ENCODE data around the gene TFAP2D. TPM values are rescaled to one million over a fixed set of nuclear protein-coding genes. Genes with fewer than 3 reads are reported as not detected.

Gene TFAP2D
- total RNA-seq, 1 experiment from 2014 or later, result not detected

DNA sequence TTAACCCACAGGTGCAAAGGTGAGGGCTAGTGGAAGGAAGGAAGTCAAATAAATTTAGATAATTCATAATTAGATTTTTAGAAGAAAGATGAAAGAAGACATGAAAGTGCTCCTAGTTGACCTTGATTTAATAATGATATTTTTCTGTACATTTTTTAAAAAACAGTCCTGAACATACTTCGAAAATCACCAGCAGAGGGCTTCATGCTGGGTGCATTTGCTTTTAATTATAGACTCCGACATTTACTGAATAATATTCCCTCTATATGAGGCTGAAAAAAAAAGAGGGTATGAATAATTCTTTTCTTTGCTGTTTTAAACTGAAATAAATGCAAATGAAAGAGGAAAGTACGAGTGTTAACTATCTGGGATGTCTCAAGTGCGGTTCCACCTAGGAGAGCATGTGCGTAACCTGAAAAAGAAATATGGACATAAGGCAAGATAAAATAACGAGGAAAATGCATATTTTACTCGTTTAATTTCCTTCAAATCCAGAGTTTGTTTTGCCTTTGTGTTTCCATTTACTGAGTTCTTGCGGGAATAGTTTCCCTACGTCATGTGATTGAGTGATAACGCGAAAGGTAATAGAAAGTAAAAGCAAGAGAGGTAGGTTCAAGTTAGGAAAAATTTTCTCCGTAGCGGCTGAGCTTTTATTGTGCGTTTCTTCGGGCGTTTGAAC is 102.2 kb downstream of the TFAP2D start:
- H3K27me3 ChIP-seq (replicated peaks; ENCODE audit: control insufficient read depth, insufficient read depth, low read length), result no peaks in the 10 kb centered on the region
- Mint-ChIP-seq H3K36me3 (ENCODE audit: insufficient read depth, unreplicated experiment) (no peaks in the 10 kb centered on the region), H3K4me3 (ENCODE audit: unreplicated experiment) (peak overlapping the region; percentile 74), H3K27ac (ENCODE audit: unreplicated experiment) (no peak overlapping the region), H3K9me3 (ENCODE audit: unreplicated experiment) (no peaks in the 10 kb centered on the region), H3K4me1 (ENCODE audit: low read depth, unreplicated experiment) (peaks cover 3% of the 10 kb centered on the region), H3K27me3 (ENCODE audit: insufficient read depth, unreplicated experiment) (peaks cover 9% of the 10 kb centered on the region)
- no peak for DNase-seq
- ChIA-PET POLR2A (no interaction called here), CTCF (no interaction called here)
- no TSS peak for BruUV-seq (replicated peaks)
- H3K4me1 ChIP-seq, result peaks cover 2% of the 10 kb centered on the region; the same call in 1 of the 2 replicates
- peak overlapping the region; percentile 19 for H3K4me3 ChIP-seq (ENCODE audit: low read depth, low read length)
- H3K9me3 ChIP-seq, result no peaks in the 10 kb centered on the region
- TF ChIP-seq, protein P1, sequence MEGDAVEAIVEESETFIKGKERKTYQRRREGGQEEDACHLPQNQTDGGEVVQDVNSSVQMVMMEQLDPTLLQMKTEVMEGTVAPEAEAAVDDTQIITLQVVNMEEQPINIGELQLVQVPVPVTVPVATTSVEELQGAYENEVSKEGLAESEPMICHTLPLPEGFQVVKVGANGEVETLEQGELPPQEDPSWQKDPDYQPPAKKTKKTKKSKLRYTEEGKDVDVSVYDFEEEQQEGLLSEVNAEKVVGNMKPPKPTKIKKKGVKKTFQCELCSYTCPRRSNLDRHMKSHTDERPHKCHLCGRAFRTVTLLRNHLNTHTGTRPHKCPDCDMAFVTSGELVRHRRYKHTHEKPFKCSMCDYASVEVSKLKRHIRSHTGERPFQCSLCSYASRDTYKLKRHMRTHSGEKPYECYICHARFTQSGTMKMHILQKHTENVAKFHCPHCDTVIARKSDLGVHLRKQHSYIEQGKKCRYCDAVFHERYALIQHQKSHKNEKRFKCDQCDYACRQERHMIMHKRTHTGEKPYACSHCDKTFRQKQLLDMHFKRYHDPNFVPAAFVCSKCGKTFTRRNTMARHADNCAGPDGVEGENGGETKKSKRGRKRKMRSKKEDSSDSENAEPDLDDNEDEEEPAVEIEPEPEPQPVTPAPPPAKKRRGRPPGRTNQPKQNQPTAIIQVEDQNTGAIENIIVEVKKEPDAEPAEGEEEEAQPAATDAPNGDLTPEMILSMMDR (IDR thresholded peaks at IDR 0.05; ENCODE audit: insufficient read depth in 1 of 2, low read depth in 1 of 2, low read length in 1 of 2, severe bottlenecking in 1 of 2, unreplicated experiment in 1 of 2), result peak; percentile 36
- intact Hi-C loops (cut with micrococcal nuclease; ENCODE audit: unreplicated experiment), result loop anchor here (1.0 to 2.0 kb wide), 7 partner anchors 535 to 1234 kb away; no protein-coding TSS in a partner anchor
- H3K36me3 ChIP-seq (ENCODE audit: control insufficient read depth, insufficient read depth, low read length), result no peaks in the 10 kb centered on the region

GRCh38 chr6:50816115-50816675 is 102.9 kb downstream of the TFAP2D start:
- Mint-ChIP-seq H3K9me3 (ENCODE audit: unreplicated experiment) (no peaks in the 10 kb centered on the region), H3K27me3 (ENCODE audit: insufficient read depth, unreplicated experiment) (peaks cover 12% of the 10 kb centered on the region), H3K36me3 (ENCODE audit: insufficient read depth, unreplicated experiment) (no peaks in the 10 kb centered on the region), H3K4me1 (ENCODE audit: low read depth, unreplicated experiment) (peaks cover 9% of the 10 kb centered on the region), H3K27ac (ENCODE audit: unreplicated experiment) (no peak overlapping the region), H3K4me3 (ENCODE audit: unreplicated experiment) (peak overlapping the region; percentile 74)
- Histone ChIP-seq H3K27me3 (replicated peaks; ENCODE audit: control insufficient read depth, insufficient read depth, low read length) (no peaks in the 10 kb centered on the region), H3K9me3 (no peaks in the 10 kb centered on the region), H3K36me3 (ENCODE audit: control insufficient read depth, insufficient read depth, low read length) (no peaks in the 10 kb centered on the region), H3K4me3 (ENCODE audit: low read depth, low read length) (peak overlapping the region; percentile 19), H3K4me1 (peaks cover 5% of the 10 kb centered on the region; the same call in 1 of the 2 replicates)
- intact Hi-C loops (cut with micrococcal nuclease; ENCODE audit: unreplicated experiment), result loop anchor here (1.0 to 2.0 kb wide), 6 partner anchors 534 to 1233 kb away; no protein-coding TSS in a partner anchor
- POLR2A ChIA-PET, result no interaction called here
- TF ChIP-seq, protein P1 (IDR thresholded peaks at IDR 0.05; ENCODE audit: insufficient read depth in 1 of 2, low read depth in 1 of 2, low read length in 1 of 2, severe bottlenecking in 1 of 2, unreplicated experiment in 1 of 2), result peak; percentile 70 to 73
- CTCF ChIA-PET, result no interaction called here
- DNase-seq, result peak; percentile 60 to 71
- BruUV-seq (replicated peaks), result no TSS peak

DNA sequence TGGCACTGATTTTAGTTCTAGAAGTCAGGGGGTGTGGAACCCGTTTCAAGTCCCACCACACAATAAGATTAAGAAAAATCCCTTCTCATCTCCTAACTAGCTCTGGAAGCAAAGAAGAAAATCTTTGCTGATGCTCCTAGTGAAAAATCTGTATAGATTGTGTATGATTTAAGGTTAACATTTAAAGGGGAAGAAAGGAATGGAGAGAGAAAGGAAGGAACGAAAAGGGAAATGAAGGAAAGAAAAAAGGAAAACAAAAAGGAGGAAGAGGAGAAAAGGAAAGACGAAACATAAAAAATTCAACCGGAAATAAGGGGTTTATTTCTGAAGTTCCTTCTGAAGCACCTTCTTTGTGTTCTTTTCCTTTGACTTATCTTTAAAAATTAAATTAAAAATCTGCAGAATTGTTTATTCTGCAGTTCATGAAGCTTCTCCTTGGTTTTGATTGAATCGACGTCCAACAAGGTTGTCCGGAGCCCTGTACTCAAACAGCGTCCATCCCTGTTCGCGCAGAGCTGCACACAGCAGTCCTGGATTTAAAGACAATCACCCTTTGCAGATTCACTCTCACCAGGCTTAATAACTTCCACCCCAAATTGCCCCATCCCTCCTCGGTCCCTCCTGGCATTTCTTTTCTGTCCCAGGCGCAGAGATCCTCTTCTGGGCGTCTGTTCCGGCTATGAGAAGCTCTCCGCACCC is 103.8 kb downstream of the TFAP2D start:
- ChIA-PET CTCF (no interaction called here), POLR2A (no interaction called here)
- Mint-ChIP-seq H3K9me3 (ENCODE audit: unreplicated experiment) (no peaks in the 10 kb centered on the region), H3K4me1 (ENCODE audit: low read depth, unreplicated experiment) (peaks cover 18% of the 10 kb centered on the region), H3K27ac (ENCODE audit: unreplicated experiment) (no peak overlapping the region), H3K4me3 (ENCODE audit: unreplicated experiment) (no peak overlapping the region), H3K36me3 (ENCODE audit: insufficient read depth, unreplicated experiment) (no peaks in the 10 kb centered on the region), H3K27me3 (ENCODE audit: insufficient read depth, unreplicated experiment) (peaks cover 18% of the 10 kb centered on the region)
- TF ChIP-seq, protein P1 (IDR thresholded peaks at IDR 0.05; ENCODE audit: insufficient read depth in 1 of 2, low read depth in 1 of 2, low read length in 1 of 2, severe bottlenecking in 1 of 2, unreplicated experiment in 1 of 2), result no peak
- intact Hi-C loops (cut with micrococcal nuclease; ENCODE audit: unreplicated experiment), result loop anchor here (1.0 to 2.0 kb wide), 6 partner anchors 533 to 1232 kb away; no protein-coding TSS in a partner anchor
- Histone ChIP-seq H3K4me1 (peaks cover 5% of the 10 kb centered on the region; the same call in 1 of the 2 replicates), H3K4me3 (ENCODE audit: low read depth, low read length) (no peak overlapping the region), H3K9me3 (no peaks in the 10 kb centered on the region), H3K27me3 (replicated peaks; ENCODE audit: control insufficient read depth, insufficient read depth, low read length) (no peaks in the 10 kb centered on the region), H3K36me3 (ENCODE audit: control insufficient read depth, insufficient read depth, low read length) (no peaks in the 10 kb centered on the region)
- no peak for DNase-seq
- no TSS peak for BruUV-seq (replicated peaks)

All from Caco-2 (cell line).